ENCODE measurements around the gene LSMEM2. TPM values are rescaled to one million over a fixed set of nuclear protein-coding genes. Genes with fewer than 3 reads are reported as not detected.

Gene LSMEM2
- total and polyA plus RNA-seq, 9 of the 15 experiments (the other 6 are each of a cell fraction or from before 2014, with no cell fraction given): not detected

- POLR2A ChIA-PET: interaction anchor here (0.9 to 1.2 kb wide), 3 partner anchors 9 to 59 kb away, joined by 4 to 5 read pairs (median 4); partner anchors contain the start of gene HYAL1
- ATAC-seq: peak; percentile 80
- no peaks in the 10 kb centered on the region for H3K9me3 ChIP-seq (replicated peaks; ENCODE audit: control insufficient read depth, insufficient read depth, low read depth, low read length)
- H4K20me1 ChIP-seq (replicated peaks; ENCODE audit: control insufficient read depth, insufficient read depth, low read length): no peaks in the 10 kb centered on the region
- peak; percentile 11 for FAIRE-seq
- peak overlapping the region; percentile 90 for H3K4me2 ChIP-seq (ENCODE audit: insufficient read depth, low read length)
- in situ Hi-C loops (cut with MboI) (no loop called here), intact Hi-C loops (cut with micrococcal nuclease) (no loop called here)
- DNase-seq (ENCODE audit: extremely low read depth in 1 of 4, low spot score in 3 of 4): peak; percentile 78 to 83 (median 80)
- peak overlapping the region; percentile 100 for H3K27ac ChIP-seq (ENCODE audit: extremely low read depth, low read depth, low read length)
- peak overlapping the region; percentile 81 for H3K4me3 ChIP-seq
- peaks cover 22% of the 10 kb centered on the region for H3K79me2 ChIP-seq (ENCODE audit: control insufficient read depth, insufficient read depth, low read length)
- H3K9me1 ChIP-seq (ENCODE audit: control insufficient read depth, insufficient read depth, low read length): no peaks in the 10 kb centered on the region
- peaks cover 36 to 80% of the 10 kb centered on the region in 2 experiments for H3K4me1 ChIP-seq (replicated peaks in 1 of 2; ENCODE audit: control insufficient read depth in 2 of 2, insufficient read depth in 2 of 2, low read length in 2 of 2)
- peak overlapping the region; percentile 98 for H3K9ac ChIP-seq (ENCODE audit: insufficient read depth in 1 of 2, low read depth in 2 of 2, low read length in 2 of 2)
- H3K36me3 ChIP-seq (ENCODE audit: control insufficient read depth, insufficient read depth, low read length): peaks cover 37% of the 10 kb centered on the region; the same call in 2 of the 3 replicates
- no peaks in the 10 kb centered on the region for H3K27me3 ChIP-seq (ENCODE audit: control insufficient read depth in 2 of 2, insufficient read depth in 2 of 2, low read length in 2 of 2)
- CTCF ChIA-PET (ENCODE audit: low intra/inter-chr PET ratio): no interaction called here
- no TSS peak for BruUV-seq (replicated peaks)
- peak overlapping the region; percentile 99 for H2AFZ ChIP-seq (ENCODE audit: low read depth, low read length)
- WGBS (ENCODE audit: insufficient coverage, low coverage, missing lambda C conversion rate): 0% methylated on average over 12 of the region's 45 CpGs
- no peak for TF ChIP-seq ATF1 (CRISPR knock-in tag; IDR thresholded peaks at IDR 0.05)
- peak; percentile 24; the same call in 1 of the 2 replicates for TF ChIP-seq ATF1 (tag; IDR thresholded peaks at IDR 0.05)
- peak; percentile 59; the same call in 1 of the 2 replicates for TF ChIP-seq USF1 (CRISPR knock-in tag; IDR thresholded peaks at IDR 0.05)
- TF ChIP-seq ZNF347 (CRISPR knock-in tag; IDR thresholded peaks at IDR 0.05; ENCODE audit: low read depth): no peak
- TF ChIP-seq KLF13 (tag; IDR thresholded peaks at IDR 0.05; ENCODE audit: borderline replicate concordance, low read depth): peak; percentile 86
- TF ChIP-seq ETV5 (CRISPR knock-in tag; IDR thresholded peaks at IDR 0.05; ENCODE audit: low read depth): 0 out of 2 replicates have a peak, but pooled peaks have one; percentile 8
- peak; percentile 83 to 93 for TF ChIP-seq MNT (conservative IDR thresholded peaks at IDR 0.05)
- no peak for TF ChIP-seq ZFP91 (CRISPR knock-in tag; IDR thresholded peaks at IDR 0.05)
- peak; percentile 54 for TF ChIP-seq TAF1 (IDR thresholded peaks at IDR 0.05; ENCODE audit: control insufficient read depth, extremely low read depth, insufficient read depth, low read length, severe bottlenecking)
Observed at GRCh38 chr3:50320853-50321335, 42.0 kb downstream of the LSMEM2 start.
